ENCODE measurements around the gene RUFY4. TPM values are rescaled to one million over a fixed set of nuclear protein-coding genes. Genes with fewer than 3 reads are reported as not detected.

The RUFY4 gene
- total RNA-seq, 1 experiment from 2014 or later, result 0.21 TPM

DNA sequence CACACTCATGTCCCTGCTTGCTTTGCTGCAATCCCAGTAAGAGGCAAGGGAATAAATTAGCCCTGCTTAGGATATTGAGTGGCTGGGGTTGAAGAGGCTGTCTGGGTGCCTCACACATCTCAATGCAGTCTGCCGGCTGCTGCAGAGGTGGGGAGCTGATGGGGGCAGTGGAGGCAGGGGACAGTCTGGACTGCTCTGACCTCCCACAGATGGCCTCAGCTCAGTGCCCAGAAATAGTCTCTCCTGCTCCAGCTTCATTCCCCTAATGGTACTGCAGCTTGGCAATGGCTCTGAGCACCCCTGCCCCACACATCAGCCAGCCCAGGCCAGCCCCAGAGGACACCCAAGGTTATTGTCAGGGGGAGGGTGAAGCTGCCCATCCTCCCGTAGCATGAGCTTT is 44.7 kb upstream of the RUFY4 start:
- intact Hi-C loops (cut with micrococcal nuclease; ENCODE audit: unreplicated experiment), result no loop called here
- DNase-seq, result no peak

DNA sequence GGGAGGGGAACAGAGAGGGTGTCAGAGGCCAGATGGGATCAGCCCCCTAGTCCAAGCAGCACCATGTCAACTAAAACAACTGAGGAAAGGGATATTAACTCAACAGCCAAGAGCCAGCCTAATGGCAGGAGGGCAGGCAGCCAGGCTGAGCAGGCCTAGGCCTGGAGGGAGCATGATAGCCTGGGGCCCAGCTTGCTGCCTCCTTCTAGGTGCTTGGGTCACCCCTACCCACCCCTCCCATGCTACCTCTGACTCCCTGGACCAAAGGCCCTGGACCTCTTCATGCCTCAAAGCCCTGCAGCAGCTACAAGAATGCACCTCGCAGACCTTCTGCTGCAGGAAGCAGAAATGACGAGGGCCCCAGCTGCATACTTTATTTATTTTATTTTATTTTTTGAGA is 44.2 kb upstream of the RUFY4 start:
- no peak overlapping the region for H3K4me3 Mint-ChIP-seq (ENCODE audit: low read depth, unreplicated experiment)
- DNase-seq, result no peak
- H3K36me3 Mint-ChIP-seq (ENCODE audit: insufficient read depth, unreplicated experiment), result no peaks in the 10 kb centered on the region
- peaks cover 33% of the 10 kb centered on the region for H3K27me3 Mint-ChIP-seq (ENCODE audit: unreplicated experiment)
- intact Hi-C loops (cut with micrococcal nuclease; ENCODE audit: unreplicated experiment), result no loop called here
- CTCF ChIA-PET, result interaction anchor here (0.7 kb wide), 2 partner anchors 81 to 1686 kb away, joined by 3 to 4 read pairs; no protein-coding TSS in a partner anchor
- TF ChIP-seq CTCF (IDR thresholded peaks at IDR 0.05; ENCODE audit: unreplicated experiment), result no peak
- no peak overlapping the region for H3K27ac Mint-ChIP-seq (ENCODE audit: unreplicated experiment)
- no peaks in the 10 kb centered on the region for H3K4me1 Mint-ChIP-seq (ENCODE audit: low read depth, unreplicated experiment)
- H3K9me3 Mint-ChIP-seq (ENCODE audit: low read depth, unreplicated experiment), result no peaks in the 10 kb centered on the region
- no TSS peak for BruUV-seq (replicated peaks)

More for the DNA sequence above, 44.7 kb upstream of the RUFY4 start:
- H3K4me1 Mint-ChIP-seq (ENCODE audit: low read depth, unreplicated experiment), result no peaks in the 10 kb centered on the region
- BruUV-seq (replicated peaks), result no TSS peak
- no peaks in the 10 kb centered on the region for H3K36me3 Mint-ChIP-seq (ENCODE audit: insufficient read depth, unreplicated experiment)
- no peak overlapping the region for H3K27ac Mint-ChIP-seq (ENCODE audit: unreplicated experiment)
- CTCF ChIA-PET, result no interaction called here
- TF ChIP-seq CTCF (IDR thresholded peaks at IDR 0.05; ENCODE audit: unreplicated experiment), result no peak
- peaks cover 33% of the 10 kb centered on the region for H3K27me3 Mint-ChIP-seq (ENCODE audit: unreplicated experiment)
- H3K4me3 Mint-ChIP-seq (ENCODE audit: low read depth, unreplicated experiment), result no peak overlapping the region
- H3K9me3 Mint-ChIP-seq (ENCODE audit: low read depth, unreplicated experiment), result no peaks in the 10 kb centered on the region

DNA sequence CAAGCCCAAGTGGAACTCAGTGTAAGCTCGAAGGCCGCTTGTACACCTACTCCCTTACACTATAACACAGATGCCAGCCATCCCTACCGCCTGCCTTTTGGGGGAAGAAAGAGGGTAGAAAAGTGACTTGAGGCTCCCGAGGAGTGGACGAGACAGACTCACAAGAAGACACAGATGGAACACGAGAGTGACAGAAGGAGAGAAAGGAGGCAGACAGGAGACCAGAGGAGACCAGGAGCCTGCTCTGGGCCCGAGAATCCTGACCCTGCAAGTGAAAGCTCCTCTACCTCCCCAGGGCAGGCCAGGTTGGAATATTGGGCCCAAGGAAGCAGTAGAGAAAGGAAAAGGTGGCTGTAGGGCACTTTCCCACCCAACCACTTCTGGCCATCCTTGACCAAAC is 42.8 kb upstream of the RUFY4 start:
- CTCF ChIA-PET, result no interaction called here
- no peak for DNase-seq
- H3K4me3 Mint-ChIP-seq (ENCODE audit: low read depth, unreplicated experiment), result no peak overlapping the region
- BruUV-seq (replicated peaks), result no TSS peak
- H3K27ac Mint-ChIP-seq (ENCODE audit: unreplicated experiment), result no peak overlapping the region
- H3K9me3 Mint-ChIP-seq (ENCODE audit: low read depth, unreplicated experiment), result no peaks in the 10 kb centered on the region
- H3K27me3 Mint-ChIP-seq (ENCODE audit: unreplicated experiment), result peaks cover 21% of the 10 kb centered on the region
- H3K4me1 Mint-ChIP-seq (ENCODE audit: low read depth, unreplicated experiment), result no peaks in the 10 kb centered on the region
- no peaks in the 10 kb centered on the region for H3K36me3 Mint-ChIP-seq (ENCODE audit: insufficient read depth, unreplicated experiment)
- TF ChIP-seq CTCF (IDR thresholded peaks at IDR 0.05; ENCODE audit: unreplicated experiment), result no peak
- intact Hi-C loops (cut with micrococcal nuclease; ENCODE audit: unreplicated experiment), result no loop called here

DNA sequence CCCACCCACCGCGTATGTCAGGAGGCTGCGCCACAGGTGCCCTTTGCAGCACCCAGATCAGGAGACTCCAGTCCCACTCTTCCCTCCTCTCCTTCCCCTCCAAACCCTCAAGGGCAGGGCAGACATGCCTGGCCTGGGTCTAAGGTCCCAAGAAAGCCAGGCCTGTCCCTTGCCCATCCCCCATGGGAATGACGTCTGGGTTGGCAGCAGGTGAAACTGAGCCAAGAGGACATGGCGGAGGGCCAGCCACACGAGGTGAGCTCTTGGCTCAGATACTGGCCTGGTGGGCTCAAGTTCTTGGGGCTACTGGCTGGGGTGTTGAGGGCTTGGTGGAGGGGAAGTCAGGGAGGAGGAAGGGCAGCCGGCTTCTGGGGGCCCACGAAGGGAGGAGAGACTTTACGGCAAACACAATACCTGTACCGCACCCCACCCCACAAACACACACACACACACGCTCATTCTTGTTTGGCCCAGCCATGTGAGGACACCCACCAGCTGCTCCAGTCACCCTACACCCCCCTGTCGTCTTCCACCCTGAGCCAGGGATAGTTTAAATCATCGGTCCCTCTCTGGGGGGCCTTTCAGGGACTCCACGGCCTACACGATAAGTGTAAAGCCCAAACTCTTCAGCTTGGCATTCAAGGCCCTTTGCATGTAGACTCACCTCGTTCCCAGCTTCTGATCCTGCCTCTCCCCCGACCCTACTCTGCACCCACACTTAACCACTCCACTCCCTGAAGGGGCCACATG is 42.2 kb upstream of the RUFY4 start:
- DNase-seq, result no peak
- intact Hi-C loops (cut with micrococcal nuclease; ENCODE audit: unreplicated experiment), result no loop called here
- no peaks in the 10 kb centered on the region for H3K4me1 Mint-ChIP-seq (ENCODE audit: low read depth, unreplicated experiment)
- peaks cover 19% of the 10 kb centered on the region for H3K27me3 Mint-ChIP-seq (ENCODE audit: unreplicated experiment)
- no peak for TF ChIP-seq CTCF (IDR thresholded peaks at IDR 0.05; ENCODE audit: unreplicated experiment)
- CTCF ChIA-PET, result no interaction called here
- no peaks in the 10 kb centered on the region for H3K9me3 Mint-ChIP-seq (ENCODE audit: low read depth, unreplicated experiment)
- H3K4me3 Mint-ChIP-seq (ENCODE audit: low read depth, unreplicated experiment), result no peak overlapping the region
- no peak overlapping the region for H3K27ac Mint-ChIP-seq (ENCODE audit: unreplicated experiment)
- no peaks in the 10 kb centered on the region for H3K36me3 Mint-ChIP-seq (ENCODE audit: insufficient read depth, unreplicated experiment)
- no TSS peak for BruUV-seq (replicated peaks)
